HFFc6 (cell line): Measurements from ENCODE around the gene SEPTIN2. TPM values are rescaled to one million over a fixed set of nuclear protein-coding genes. Genes with fewer than 3 reads are reported as not detected.
"Not testable (repeated sequence)": the region's sequence is repeated elsewhere in the genome, so short reads cannot be mapped to it uniquely, and the experiment has no call there.

Experiments used
- DNase-seq: peaks from one replicate; pipeline ENCODE4 v3.0.0-alpha.2; 2018
- H3K27ac Mint-ChIP-seq: 2 replicates; pipeline ENCODE4 v1.8.0; 2020; ENCODE audit warnings: mild to moderate bottlenecking, mixed read lengths
- H3K27me3 Mint-ChIP-seq: 2 replicates; pipeline ENCODE4 v1.8.0; 2021; ENCODE audit warnings: mild to moderate bottlenecking, moderate library complexity, mixed read lengths; ENCODE audit not compliant: insufficient read depth
- H3K36me3 Mint-ChIP-seq: 2 replicates; pipeline ENCODE4 v1.8.0; 2021; ENCODE audit warnings: low read depth, mixed read lengths
- H3K4me1 Mint-ChIP-seq: 2 replicates; pipeline ENCODE4 v1.8.0; 2020; ENCODE audit warnings: low read depth, mixed read lengths
- H3K4me3 Mint-ChIP-seq: 2 replicates; pipeline ENCODE4 v1.8.0; 2020; ENCODE audit warnings: mild to moderate bottlenecking, moderate library complexity, mixed read lengths
- H3K9me3 Mint-ChIP-seq: 2 replicates; pipeline ENCODE4 v1.8.0; 2020; ENCODE audit warnings: mild to moderate bottlenecking, mixed read lengths
- CTCF ChIP-seq: fragments of 200-600 bp; sonication (generic); IDR thresholded peaks from 2 replicates; pipeline ENCODE4 v1.5.0; 2021; ENCODE audit warnings: antibody characterized with exemption, mild to moderate bottlenecking
- total RNA-seq, 6 experiments: library from RNA; stranded (reverse); fragmentation: NEBNext Ultra II Directional; extraction: Animal tissue kit (Norgen Biotek cat#: 25700); gene quantifications; 2 replicates in 1 of 6; 3 replicates in 5 of 6; pipeline ENCODE4 v1.2.3, GENCODE V29; 2021

The SEPTIN2 gene
- total RNA-seq, 6 experiments from 2014 or later: 399 to 468 (median 441) TPM

GRCh38 chr2:241289053-241289452 lies 26.7 kb upstream of the SEPTIN2 start:
- Mint-ChIP-seq H3K9me3 (no peaks in the 10 kb centered on the region), H3K27me3 (no peaks in the 10 kb centered on the region; the same call in 1 of the 2 replicates), H3K36me3 (peaks cover 24% of the 10 kb centered on the region), H3K4me1 (peaks cover 52% of the 10 kb centered on the region), H3K4me3 (no peak overlapping the region), H3K27ac (no peak overlapping the region)
- no peak for DNase-seq
- no peak for TF ChIP-seq CTCF

- TF ChIP-seq CTCF: no peak
- no peak for DNase-seq
- Mint-ChIP-seq H3K27ac (no peak overlapping the region), H3K4me1 (peaks cover 57% of the 10 kb centered on the region), H3K27me3 (no peaks in the 10 kb centered on the region; the same call in none of the 2 replicates), H3K4me3 (no peak overlapping the region), H3K9me3 (no peaks in the 10 kb centered on the region), H3K36me3 (peaks cover 24% of the 10 kb centered on the region)
These were observed 26.1 kb upstream of the SEPTIN2 start for GRCh38 chr2:241289597-241289996.

- no peak for DNase-seq
- Mint-ChIP-seq H3K4me3 (no peak overlapping the region), H3K27me3 (no peaks in the 10 kb centered on the region; the same call in none of the 2 replicates), H3K4me1 (peaks cover 57% of the 10 kb centered on the region), H3K27ac (no peak overlapping the region), H3K36me3 (peaks cover 16% of the 10 kb centered on the region), H3K9me3 (no peaks in the 10 kb centered on the region)
- no peak for TF ChIP-seq CTCF
These were observed 24.6 kb upstream of the SEPTIN2 start for GRCh38 chr2:241291153-241291552.

GRCh38 chr2:241291977-241292376 lies 23.7 kb upstream of the SEPTIN2 start:
- H3K9me3 Mint-ChIP-seq: no peaks in the 10 kb centered on the region
- peaks cover 18% of the 10 kb centered on the region for H3K36me3 Mint-ChIP-seq
- H3K4me1 Mint-ChIP-seq: peaks cover 66% of the 10 kb centered on the region
- no peak for TF ChIP-seq CTCF
- DNase-seq: no peak
- no peaks in the 10 kb centered on the region; the same call in none of the 2 replicates for H3K27me3 Mint-ChIP-seq
- H3K4me3 Mint-ChIP-seq: no peak overlapping the region; the same call in 1 of the 2 replicates
- no peak overlapping the region for H3K27ac Mint-ChIP-seq

- Mint-ChIP-seq H3K4me1 (peaks cover 68% of the 10 kb centered on the region), H3K36me3 (peaks cover 18% of the 10 kb centered on the region)
- H3K9me3 Mint-ChIP-seq, H3K27ac Mint-ChIP-seq, H3K4me3 Mint-ChIP-seq, H3K27me3 Mint-ChIP-seq: not testable (repeated sequence)
- DNase-seq: peak; percentile 32
These were observed 22.3 kb upstream of the SEPTIN2 start for GRCh38 chr2:241293378-241293797.

- TF ChIP-seq CTCF: no peak
- no peak overlapping the region for H3K4me3 Mint-ChIP-seq
- no peaks in the 10 kb centered on the region for H3K9me3 Mint-ChIP-seq
- H3K36me3 Mint-ChIP-seq: peaks cover 19% of the 10 kb centered on the region
- no peaks in the 10 kb centered on the region; the same call in 1 of the 2 replicates for H3K27me3 Mint-ChIP-seq
- no peak overlapping the region for H3K27ac Mint-ChIP-seq
- H3K4me1 Mint-ChIP-seq: peaks cover 58% of the 10 kb centered on the region; the same call in 1 of the 2 replicates
- DNase-seq: no peak
These were observed 20.2 kb upstream of the SEPTIN2 start for GRCh38 chr2:241295326-241296095.
